B cell (primary cell): Measurements from ENCODE around the gene TUBA1A.

Experiments used
- EZH2 ChIP-seq: IDR thresholded peaks from 2 replicates; pipeline ENCODE4 v1.6.1; 2012; ENCODE audit warnings: borderline replicate concordance, low read depth, mild to moderate bottlenecking, moderate library complexity, low read length; ENCODE audit not compliant: insufficient read depth, poor library complexity, severe bottlenecking
- TF ChIP-seq, protein P1 (sequence below): fragments of 200-600 bp; IDR thresholded peaks from one replicate; pipeline ENCODE4 v1.8.0; 2022; ENCODE audit warnings: antibody characterized with exemption, mild to moderate bottlenecking

DNA sequence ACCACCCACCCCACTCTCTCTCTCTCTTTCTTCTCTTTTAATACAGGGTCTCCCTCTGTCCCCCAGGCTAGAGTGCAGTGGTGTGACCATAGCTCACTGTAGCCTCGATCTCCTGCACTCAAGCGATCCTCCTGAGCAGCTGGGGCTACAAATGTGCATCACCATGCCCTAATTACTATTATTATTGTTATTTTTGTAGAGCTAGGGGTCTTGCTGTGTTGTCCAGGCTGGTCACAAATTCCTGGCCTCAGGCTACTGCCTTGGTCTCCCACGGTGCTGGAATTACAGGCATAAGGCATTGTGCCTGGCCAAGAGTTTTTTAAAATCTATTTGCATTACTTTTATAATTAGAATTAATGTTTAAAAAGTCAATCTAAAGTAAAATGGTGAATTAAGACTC is 34.7 kb downstream of the TUBA1A start:
- TF ChIP-seq, protein P1, sequence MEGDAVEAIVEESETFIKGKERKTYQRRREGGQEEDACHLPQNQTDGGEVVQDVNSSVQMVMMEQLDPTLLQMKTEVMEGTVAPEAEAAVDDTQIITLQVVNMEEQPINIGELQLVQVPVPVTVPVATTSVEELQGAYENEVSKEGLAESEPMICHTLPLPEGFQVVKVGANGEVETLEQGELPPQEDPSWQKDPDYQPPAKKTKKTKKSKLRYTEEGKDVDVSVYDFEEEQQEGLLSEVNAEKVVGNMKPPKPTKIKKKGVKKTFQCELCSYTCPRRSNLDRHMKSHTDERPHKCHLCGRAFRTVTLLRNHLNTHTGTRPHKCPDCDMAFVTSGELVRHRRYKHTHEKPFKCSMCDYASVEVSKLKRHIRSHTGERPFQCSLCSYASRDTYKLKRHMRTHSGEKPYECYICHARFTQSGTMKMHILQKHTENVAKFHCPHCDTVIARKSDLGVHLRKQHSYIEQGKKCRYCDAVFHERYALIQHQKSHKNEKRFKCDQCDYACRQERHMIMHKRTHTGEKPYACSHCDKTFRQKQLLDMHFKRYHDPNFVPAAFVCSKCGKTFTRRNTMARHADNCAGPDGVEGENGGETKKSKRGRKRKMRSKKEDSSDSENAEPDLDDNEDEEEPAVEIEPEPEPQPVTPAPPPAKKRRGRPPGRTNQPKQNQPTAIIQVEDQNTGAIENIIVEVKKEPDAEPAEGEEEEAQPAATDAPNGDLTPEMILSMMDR: no peak
- TF ChIP-seq EZH2: no peak
